Daoy (cell line): ENCODE measurements around the gene PRDM16. TPM values are rescaled to one million over a fixed set of nuclear protein-coding genes. Genes with fewer than 3 reads are reported as not detected.

Experiments used
- DNase-seq: peaks from one replicate; pipeline ENCODE4 v3.0.0-alpha.2; 2015; ENCODE audit warnings: low read depth
- total RNA-seq: library from RNA; depleted of rRNA; stranded (reverse); fragments of >200 nt; shearing (Covaris generic); gene quantifications from 2 replicates; pipeline ENCODE4 v1.2.3, GENCODE V29; 2014

The PRDM16 gene
- total RNA-seq, 1 experiment from 2014 or later = 0.91 TPM

DNA sequence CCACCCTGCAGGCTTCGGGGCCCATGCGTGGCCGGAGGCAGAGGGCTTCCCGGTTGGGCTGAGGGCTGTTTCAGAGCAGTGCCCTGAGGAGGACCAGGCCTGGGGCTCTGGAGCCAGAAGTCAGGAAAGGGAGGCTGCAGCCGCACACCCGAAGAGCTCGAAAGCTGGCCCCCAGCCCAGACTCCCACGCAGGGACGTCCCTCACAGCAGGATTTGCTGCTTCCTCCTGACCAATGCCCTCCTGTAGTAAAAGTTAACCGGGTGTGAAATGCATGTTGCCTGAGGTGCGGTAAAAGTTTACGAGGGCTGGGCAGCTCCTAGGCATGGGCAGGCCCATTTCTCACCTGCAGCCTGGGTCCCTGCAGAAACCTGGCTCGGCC is 283.9 kb downstream of the PRDM16 start:
- peak; percentile 69 for DNase-seq

DNA sequence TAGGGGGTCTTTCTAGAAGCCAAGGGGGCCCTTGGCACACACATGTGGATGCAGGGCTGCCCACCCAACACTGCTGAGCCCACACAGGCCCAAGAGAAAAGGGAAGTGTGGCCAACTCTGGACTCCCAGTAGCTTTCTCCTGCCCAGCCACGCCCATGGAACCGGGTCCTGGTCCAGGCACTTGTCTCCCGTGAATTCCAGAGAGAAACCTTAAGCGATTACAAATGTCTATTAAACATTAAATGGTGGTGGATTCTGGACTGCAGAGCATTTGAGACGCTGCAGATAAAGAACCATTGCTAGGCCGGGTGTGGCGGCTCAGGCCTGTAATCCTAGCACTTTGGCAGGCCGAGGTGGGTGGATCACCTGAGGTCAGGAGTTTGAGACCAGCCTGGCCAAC is 284.9 kb downstream of the PRDM16 start:
- no peak for DNase-seq

DNA sequence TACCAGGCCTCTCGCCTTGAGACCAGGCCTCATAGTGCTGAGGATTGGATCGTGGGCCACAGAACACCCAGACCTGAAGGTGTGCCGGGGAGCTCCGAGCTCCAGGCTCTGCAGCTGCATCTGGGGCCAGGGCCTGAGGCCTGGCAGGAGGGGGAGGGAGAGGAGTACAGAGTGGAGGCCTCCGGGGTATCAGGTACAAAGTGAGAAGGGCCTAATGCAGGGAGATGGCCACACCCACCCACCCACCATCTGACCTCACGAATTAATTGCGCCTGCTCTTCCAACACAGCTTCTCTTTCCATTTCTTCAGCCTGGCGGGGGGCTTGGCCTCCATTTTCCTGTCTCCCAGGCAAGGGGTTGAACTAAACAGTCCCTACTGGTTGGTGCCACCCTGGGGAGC is 286.1 kb downstream of the PRDM16 start:
- no peak for DNase-seq

DNA sequence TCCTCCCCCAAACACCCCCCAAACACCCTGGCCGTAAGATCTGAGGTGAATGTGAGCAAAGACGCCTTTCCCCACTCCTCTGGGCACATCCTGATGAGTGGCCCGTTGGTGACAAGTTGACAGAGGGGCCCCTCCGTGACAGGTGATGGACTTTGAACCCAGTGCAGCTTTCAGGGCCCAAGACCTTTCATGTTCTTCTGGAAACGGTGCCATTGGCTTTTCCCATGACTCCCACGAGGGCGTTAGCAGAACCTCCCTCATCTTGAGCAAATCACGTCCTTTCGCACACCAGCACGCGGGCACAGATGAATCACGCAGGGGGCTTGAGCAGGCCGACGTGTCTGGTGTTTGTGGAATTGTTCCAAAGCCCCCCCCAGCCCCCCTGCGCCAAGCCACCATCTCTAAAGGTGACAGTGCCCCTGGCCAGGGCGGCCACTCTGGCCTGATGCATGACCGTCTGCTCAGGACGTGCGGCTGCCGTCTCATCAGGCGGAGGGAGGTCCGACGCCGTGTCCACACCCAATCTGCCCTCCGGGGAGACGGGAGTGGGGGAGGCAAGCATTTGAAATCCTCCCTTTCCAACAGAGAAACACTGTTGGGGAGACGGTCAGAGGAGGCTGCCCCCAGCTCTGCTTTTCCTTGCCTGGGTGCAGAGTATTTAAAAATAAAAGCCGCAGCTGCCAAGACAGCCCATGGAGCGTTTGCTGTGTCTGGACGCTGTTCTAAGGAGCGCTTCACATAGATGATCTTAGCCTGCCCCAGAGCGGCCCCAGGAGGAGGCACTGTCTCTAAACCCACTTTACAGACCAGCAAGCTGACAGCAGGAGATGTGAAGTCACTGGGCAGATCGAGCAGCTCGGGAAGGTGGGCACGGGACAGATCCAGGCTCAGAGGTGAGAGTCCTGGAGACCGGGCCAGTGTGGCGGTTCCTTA is 287.2 kb downstream of the PRDM16 start:
- no peak for DNase-seq

- no peak for DNase-seq
Observed at GRCh38 chr1:3356827-3357460, 287.9 kb downstream of the PRDM16 start.

DNA sequence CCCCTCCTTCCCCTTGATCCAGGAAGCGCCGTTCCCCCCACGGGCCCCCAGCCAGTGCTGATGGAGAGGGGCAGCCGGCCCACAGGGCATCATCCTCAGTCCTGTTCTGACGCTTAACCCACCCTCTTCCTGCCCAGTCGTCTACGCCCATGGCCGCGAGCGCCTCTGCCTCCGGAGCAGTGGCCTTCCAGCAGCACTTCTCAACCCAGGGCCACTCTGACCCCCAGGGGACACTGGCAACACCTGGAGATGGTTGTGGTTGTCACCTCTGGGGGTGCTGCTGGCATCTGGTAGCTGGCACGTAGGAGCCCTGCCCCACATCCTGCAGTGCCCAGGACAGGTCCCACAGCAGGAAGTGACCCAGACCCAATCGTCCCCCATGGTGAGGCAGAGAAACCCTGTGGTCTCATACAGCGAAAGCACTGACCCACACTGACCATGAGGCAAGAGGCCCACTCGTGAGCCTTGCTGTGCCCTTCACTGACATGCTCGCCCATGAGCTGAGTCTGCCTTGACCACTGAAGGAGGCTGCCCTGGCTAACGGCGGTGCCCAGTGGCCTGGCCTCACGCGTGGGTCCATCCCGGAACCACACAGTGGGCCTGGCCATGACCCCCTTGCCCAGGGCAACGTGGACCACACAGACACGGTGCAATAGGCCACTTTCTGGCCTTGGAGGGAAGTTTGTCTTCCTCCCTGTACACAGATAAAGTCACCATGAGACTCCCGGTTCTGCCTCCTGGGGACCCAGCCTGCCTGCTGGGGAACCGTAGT is 288.7 kb downstream of the PRDM16 start:
- no peak for DNase-seq

DNA sequence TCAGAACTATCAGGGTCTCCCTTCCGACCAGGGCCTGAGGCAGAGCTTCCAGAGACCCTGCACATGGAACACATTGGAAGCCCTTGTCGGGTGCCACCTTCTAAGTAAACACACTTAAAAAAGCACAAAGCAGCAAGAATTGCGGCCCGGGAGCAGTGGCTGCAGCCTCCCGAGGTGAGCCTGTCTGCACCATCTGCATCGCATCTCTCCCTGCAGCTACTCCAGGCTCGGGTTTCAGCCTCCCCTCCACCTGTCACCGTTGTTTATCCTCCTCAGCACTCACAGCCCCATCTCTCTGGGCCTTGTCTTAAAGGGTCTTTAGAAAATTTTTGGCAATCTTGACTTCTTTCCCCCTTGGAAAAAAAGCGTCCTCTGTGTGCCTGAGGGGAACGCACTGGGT is 290.3 kb downstream of the PRDM16 start:
- DNase-seq = no peak

- DNase-seq = no peak
Observed at GRCh38 chr1:3359756-3360440, 290.9 kb downstream of the PRDM16 start.

- no peak for DNase-seq
Observed at GRCh38 chr1:3360646-3361257, 291.7 kb downstream of the PRDM16 start.

DNA sequence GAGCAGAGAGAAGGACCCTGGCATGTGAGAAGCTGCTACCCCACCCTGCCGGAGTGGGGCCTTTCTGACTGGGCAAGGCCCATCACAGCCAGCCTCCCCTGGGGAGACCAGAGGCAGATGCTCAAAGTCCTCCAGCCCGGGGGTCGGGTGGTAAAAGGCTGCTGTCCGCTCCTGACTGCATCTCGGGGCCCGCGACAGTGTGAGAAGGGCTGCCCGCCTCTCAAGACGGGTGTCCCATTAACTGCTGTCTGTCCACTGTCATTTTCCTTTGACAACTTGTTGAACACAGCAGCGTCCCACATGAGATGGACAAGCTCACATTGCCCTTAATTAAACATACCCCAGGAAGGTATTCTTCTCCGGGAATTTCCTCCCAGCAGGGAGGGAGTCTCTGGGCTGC is 294.0 kb downstream of the PRDM16 start:
- no peak for DNase-seq

DNA sequence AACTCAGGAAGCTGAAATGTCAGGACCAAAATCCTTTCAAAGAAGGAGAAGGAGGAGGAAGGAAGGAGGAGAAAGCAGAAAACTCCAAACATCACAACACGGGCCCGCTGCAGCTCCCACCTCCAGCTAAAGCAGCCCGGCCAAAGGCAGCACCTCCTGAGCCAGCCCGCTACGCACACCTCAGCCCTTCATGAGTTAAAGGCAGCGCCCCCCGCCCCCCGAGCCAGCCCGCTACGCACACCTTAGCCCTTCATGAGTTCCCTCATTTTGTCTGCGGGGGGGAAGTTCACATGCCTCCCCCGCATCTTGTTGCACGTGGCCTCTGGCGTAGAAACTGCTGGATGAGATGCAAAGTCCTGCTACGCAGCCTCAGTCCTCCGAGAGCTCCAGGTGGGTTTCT is 294.8 kb downstream of the PRDM16 start:
- DNase-seq = no peak

- DNase-seq = no peak
Observed at GRCh38 chr1:3364551-3364950, 295.5 kb downstream of the PRDM16 start.

- DNase-seq = no peak
Observed at GRCh38 chr1:3364983-3365382, 296.0 kb downstream of the PRDM16 start.

DNA sequence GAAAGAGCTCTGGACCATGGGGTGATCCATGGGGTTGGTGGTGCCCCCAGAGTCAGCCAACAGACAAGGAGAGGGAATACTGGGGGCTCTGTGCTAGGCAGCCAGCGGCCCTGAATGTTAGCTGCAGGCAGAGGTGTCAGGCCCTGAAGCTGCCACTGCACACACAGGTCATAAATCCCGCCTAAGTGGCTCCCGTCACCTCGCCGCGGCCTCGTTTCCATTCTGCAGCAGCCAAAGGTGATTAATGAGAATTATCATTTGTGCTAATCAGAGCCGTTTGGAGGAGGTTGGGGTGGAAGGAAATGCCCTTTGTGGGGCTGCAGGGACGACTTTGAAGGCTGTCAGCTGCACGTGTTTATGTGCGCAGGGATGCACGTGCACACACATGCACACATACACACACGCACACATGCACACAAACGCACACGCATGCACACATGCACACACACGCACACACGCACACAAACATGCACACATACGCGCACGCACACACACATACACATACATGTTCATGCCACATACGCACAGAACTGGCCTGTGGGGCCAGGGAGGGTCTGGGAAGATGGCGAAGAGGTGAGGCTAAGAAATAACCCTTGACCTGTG is 296.6 kb downstream of the PRDM16 start:
- DNase-seq = no peak

GRCh38 chr1:3366126-3367051 is 297.4 kb downstream of the PRDM16 start:
- no peak for DNase-seq

- DNase-seq = no peak
Observed at GRCh38 chr1:3367376-3367775, 298.4 kb downstream of the PRDM16 start.

GRCh38 chr1:3368059-3368458 is 299.1 kb downstream of the PRDM16 start:
- no peak for DNase-seq

- DNase-seq = peak; percentile 72
Observed at GRCh38 chr1:3368711-3369445, 299.9 kb downstream of the PRDM16 start.

GRCh38 chr1:3369446-3370076 is 300.6 kb downstream of the PRDM16 start:
- DNase-seq = peak; percentile 86
